ENCODE results near the gene HS3ST2.
A peak's percentile ranks its signal among the peaks of the same experiment; 100 is the strongest.

The HS3ST2 gene

GRCh38 chr16:22813948-22814710 is at the start of gene HS3ST2:
HS3ST2 (plus strand) TSS chr16:22814162; CDS start chr16:22814611, 449 bp downstream.
- no peak for DNase-seq

- no peak for DNase-seq
These were observed 49.2 kb upstream of the HS3ST2 start for GRCh38 chr16:22764662-22765327.

GRCh38 chr16:22765479-22765878 is 48.5 kb upstream of the HS3ST2 start:
- no peak for DNase-seq

DNA sequence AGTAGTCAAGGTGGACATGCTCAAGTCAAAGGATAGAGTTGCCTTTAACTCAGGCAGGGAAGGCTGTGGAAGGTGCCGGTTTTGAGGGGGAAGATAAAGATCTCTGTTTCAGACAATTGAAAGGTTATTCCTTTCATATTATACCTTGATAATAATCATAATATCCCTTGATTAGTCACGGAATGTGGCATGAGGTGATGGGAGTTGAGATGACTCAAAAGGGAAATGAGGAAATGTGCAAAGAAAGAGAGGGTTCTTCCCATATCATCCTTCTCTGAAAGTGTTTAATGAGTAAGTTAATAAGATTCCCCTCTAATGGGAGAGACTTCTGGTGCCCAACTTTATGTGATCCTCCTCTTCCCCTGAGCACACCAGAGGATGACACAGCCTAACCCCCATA is 43.1 kb upstream of the HS3ST2 start:
- no peak for DNase-seq

DNA sequence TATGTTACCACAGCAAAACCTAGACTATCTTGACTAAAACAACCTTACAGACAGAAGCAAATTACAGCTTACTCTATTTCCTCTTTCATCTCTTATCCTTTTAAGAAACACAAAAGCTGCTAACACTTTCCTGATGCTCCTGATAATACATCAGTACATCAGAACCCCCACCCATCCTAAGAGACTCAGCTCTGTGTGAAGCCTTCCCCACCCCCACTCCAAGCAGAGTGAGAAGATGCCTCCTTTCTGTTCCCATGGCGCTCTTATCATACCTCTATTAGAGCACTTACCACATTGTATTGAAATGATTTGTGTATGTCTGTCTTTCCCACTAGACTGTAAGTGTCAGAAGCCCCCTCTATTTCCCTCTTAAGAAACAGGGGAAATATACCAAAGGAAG is 42.4 kb upstream of the HS3ST2 start:
- no peak for DNase-seq

DNA sequence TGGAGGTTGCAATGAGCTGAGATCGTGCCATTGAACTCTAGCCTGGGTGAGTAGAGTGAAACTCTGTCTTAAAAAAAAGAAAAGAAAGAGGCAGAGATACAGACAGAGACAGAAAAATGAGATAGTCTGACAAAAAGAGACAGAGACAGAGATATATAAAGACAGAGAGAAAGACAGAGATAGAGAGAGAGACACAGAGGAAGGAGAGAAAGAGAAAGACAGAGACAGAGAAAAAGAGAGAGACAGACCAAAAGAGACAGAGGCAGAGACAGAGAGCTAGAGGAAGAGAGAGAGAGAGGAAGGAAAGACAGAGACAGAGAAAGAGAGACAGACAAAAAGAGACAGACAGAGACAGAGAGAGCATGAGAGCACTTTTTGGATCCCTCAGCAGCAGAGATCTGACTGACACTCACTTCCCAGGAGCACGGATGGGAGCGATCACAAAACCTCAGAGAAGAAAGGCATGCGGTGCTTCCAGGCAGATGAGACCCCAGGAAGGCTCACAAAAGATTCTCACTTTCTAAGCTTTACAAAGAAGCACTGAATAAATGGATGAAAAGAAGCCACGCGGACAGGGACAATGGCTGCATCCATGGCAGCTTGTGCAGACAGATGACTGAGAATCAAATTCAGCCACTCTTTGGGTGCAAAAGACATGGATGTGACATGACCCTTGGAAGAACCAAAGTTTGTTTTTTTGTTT is 38.6 kb upstream of the HS3ST2 start:
- no peak for DNase-seq

GRCh38 chr16:22781480-22781879 is 32.5 kb upstream of the HS3ST2 start:
- DNase-seq = no peak

DNA sequence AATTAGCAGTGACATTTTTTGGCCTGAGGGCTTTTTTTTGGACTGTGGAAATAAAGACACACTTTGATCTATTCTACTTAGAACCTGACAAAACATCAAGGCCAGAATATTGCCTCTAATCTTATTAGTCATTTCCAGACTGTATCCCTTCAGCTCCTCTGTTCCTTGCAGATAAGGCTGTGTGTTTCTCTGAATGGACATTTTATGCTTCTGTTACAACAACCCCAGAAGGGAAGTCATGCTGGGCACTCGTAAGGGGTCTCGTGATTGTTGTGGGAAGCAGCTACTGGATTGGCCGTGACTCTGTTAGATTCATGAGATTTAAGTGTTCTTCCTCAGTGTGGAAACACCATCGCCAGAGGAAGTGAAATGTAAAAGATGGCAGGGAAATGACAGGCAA is 31.6 kb upstream of the HS3ST2 start:
- DNase-seq = no peak

- DNase-seq = no peak
These were observed 29.2 kb upstream of the HS3ST2 start for GRCh38 chr16:22784690-22785214.

GRCh38 chr16:22785552-22785951 is 28.4 kb upstream of the HS3ST2 start:
- DNase-seq = no peak

- no peak for DNase-seq
These were observed 27.7 kb upstream of the HS3ST2 start for GRCh38 chr16:22786284-22786683.

- DNase-seq = no peak
These were observed 27.3 kb upstream of the HS3ST2 start for GRCh38 chr16:22786691-22787090.

DNA sequence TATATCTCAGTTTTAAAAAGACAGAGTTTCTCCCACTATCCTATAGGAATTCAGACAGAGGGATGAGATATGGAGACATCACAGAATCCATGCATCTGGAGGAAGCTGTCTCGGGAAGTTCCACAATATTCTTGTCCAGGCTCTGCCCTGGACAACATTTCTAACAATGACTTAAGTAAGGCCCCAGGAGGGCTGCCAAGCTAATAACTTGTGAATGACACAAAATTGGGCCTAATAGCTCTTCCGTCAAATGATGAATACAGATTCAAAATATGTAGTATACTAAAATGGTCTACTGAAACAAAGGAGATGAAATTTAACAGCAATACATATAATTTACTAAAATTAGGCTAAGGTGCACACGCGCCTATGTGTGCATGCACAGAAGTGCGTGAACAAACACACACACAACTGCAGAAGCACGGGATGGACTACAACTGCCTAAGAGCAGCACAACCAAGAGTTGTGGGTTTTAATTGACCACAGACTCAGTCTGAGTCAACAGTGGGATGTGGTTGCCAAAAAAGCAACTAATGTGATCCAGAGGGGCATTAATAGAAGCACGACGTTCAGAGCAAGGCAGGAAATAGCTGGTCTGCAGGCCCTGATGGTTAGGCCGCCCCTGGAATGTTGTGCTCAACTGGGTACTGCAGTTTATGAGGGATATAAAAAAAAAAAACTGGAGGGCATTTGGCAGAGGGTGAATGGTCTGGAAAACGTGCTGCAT is 26.3 kb upstream of the HS3ST2 start:
- DNase-seq = peak; percentile 87

- DNase-seq = no peak
These were observed 25.8 kb upstream of the HS3ST2 start for GRCh38 chr16:22788193-22788530.

GRCh38 chr16:22789281-22789945 is 24.5 kb upstream of the HS3ST2 start:
- DNase-seq = peak; percentile 33

GRCh38 chr16:22797551-22797950 is 16.4 kb upstream of the HS3ST2 start:
- DNase-seq = no peak

GRCh38 chr16:22799113-22799512 is 14.8 kb upstream of the HS3ST2 start:
- no peak for DNase-seq

DNA sequence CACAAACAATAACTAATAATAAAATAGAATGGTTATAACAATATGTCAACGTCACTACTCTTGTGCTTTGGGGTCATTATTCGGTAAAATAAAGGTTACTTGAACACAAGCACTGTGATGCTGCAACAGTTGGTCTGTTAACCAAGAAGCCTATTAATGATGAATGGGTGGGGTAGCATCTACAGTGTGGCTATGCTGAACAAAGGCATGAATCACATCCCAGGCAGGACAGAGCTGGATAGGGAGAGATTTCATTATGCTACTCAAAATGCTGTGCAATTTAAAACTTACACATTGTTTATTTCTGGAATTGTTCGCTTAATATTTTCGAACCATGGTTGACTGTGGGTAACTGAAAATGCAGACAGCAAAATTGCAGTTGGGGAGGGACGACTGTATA is 9.1 kb upstream of the HS3ST2 start:
- no peak for DNase-seq

DNA sequence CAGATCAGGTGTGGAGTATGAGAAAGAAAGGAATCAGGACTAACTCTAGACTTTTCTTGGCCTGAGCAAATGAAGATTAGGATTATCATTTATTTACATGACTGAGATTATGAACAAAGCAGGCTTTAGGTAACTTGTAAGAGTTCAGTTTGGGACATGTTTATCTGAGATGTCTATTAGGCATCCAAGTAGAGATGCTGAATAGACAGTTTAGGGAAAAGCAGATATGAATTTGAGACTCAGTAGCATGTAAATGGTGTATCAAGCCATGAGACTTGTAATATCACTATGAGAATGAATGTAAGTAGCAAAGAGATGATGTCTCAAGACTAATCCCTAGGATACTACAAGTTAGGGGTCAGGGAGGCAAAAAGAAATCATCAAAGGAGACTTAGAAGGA is 8.6 kb upstream of the HS3ST2 start:
- no peak for DNase-seq

DNA sequence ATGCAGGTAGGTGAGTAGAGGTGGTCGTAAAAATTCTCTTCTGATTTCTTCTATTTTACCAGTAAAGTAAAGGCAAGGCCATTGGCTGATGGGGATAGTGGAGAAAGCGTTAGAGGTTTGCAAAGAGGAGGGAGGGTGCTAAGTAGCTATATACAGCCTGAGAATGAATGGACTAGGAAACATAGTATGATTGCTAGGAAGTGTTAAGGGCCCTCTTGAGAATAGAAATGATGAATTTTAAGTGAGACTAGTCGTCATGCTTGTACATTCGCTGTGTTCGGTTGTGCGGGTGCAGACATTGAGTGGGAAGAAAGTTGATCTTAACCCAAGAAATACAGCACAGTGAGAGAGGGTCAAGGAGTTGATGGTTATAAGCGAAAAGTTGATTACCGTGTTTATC is 7.2 kb upstream of the HS3ST2 start:
- no peak for DNase-seq

DNA sequence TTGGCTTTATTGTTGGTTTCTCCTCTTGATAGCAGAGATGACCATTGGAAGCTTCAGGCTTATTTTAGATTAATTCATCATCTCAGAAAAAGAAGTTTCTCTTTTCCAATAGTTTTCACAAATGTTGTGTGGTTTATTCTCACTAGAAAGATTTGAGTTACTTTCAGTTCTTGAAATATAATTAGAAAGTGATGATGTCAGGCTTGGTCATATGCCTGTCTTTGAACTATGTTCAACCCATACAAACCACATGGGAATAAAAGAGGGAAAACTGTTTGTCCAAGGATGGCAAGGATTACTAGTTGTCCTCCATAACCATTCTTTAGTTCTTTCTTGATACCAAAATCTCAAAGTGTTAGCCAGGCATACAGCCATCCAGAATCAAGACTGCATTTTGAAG is 3.7 kb upstream of the HS3ST2 start:
- DNase-seq = no peak

DNA sequence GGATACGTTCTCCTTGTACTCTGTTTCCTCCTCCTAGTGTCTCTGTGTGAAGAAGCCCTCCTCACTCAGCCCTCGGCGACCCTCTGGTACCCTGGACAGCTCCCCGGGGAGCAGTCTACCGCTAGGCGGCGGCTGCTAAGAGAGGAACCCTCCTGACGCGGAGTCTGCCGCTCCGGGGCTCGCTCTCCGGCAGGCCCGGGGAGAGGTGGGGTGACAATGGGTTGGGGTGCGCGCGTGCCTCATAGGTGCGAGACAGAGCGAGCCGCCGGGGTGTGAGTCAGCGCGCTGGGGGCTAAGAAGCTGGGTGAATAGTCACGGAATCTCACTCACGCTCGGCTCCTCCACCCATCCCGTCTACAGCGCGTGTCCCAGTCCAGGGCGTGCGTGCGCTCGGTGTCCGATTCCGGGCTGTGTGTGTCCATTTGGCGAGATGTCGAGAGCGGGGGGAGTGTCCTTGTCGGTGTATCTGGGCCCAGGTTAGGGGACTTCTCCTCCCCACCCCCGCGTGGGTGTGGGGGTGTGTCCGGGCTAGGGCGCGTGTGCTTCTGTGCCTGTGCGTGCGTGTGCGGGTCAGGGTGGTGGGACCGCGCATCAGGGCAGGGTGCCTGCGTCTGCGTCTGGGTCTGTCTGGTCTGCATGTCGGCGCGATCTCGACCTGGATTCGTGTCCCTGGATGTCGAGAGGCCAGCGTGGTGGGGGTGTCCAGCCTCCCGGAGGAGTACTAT is 577 bp upstream of the HS3ST2 start:
- peak; percentile 30 for DNase-seq
